ENCODE results near the gene NR5A2. TPM values are rescaled to one million over a fixed set of nuclear protein-coding genes. Genes with fewer than 3 reads are reported as not detected.

NR5A2 gene
- 0.12 TPM in 1 of 2 replicates, not detected in the other for total RNA-seq (ENCODE audit: low replicate concordance)

GRCh38 chr1:200027264-200027823 is at the start of gene NR5A2:
NR5A2 (plus strand) TSS chr1:200027710; CDS start chr1:200027848, 138 bp downstream.
- Histone ChIP-seq H3K27me3 (peaks cover 58% of the 10 kb centered on the region), H4K20me1 (ENCODE audit: low read depth) (no peaks in the 10 kb centered on the region), H3K9ac (no peak within 1 kb of the TSS), H3K27ac (no peak within 1 kb of the TSS), H3K36me3 (no peaks in the 10 kb centered on the region), H3K4me1 (no peaks in the 10 kb centered on the region), H3K9me3 (ENCODE audit: low read depth) (no peaks in the 10 kb centered on the region), H3K4me3 (peak within 1 kb of the TSS; percentile 60), H3K4me2 (peak within 1 kb of the TSS; percentile 86), H2AFZ (replicated peaks) (no peak within 1 kb of the TSS), H3K79me2 (ENCODE audit: low read depth) (no peaks in the 10 kb centered on the region), H3F3A (ENCODE audit: low read depth) (peaks cover 17% of the 10 kb centered on the region)
- Mint-ChIP-seq H3K27ac (no peak within 1 kb of the TSS), H3K36me3 (no peaks in the 10 kb centered on the region), H3K4me1 (peaks cover 4% of the 10 kb centered on the region), H3K27me3 (ENCODE audit: insufficient read depth, low read depth) (peaks cover 49% of the 10 kb centered on the region), H3K4me3 (peak within 1 kb of the TSS; percentile 85), H3K9me3 (no peaks in the 10 kb centered on the region)
- DNase-seq (ENCODE audit: low spot score) = no peak
- TF ChIP-seq EZH2 (IDR thresholded peaks at IDR 0.05) (no peak), EZH2phosphoT487 (IDR thresholded peaks at IDR 0.05) (no peak)
- TF ChIP-seq, protein P1, sequence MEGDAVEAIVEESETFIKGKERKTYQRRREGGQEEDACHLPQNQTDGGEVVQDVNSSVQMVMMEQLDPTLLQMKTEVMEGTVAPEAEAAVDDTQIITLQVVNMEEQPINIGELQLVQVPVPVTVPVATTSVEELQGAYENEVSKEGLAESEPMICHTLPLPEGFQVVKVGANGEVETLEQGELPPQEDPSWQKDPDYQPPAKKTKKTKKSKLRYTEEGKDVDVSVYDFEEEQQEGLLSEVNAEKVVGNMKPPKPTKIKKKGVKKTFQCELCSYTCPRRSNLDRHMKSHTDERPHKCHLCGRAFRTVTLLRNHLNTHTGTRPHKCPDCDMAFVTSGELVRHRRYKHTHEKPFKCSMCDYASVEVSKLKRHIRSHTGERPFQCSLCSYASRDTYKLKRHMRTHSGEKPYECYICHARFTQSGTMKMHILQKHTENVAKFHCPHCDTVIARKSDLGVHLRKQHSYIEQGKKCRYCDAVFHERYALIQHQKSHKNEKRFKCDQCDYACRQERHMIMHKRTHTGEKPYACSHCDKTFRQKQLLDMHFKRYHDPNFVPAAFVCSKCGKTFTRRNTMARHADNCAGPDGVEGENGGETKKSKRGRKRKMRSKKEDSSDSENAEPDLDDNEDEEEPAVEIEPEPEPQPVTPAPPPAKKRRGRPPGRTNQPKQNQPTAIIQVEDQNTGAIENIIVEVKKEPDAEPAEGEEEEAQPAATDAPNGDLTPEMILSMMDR (IDR thresholded peaks at IDR 0.05) = no peak

DNA sequence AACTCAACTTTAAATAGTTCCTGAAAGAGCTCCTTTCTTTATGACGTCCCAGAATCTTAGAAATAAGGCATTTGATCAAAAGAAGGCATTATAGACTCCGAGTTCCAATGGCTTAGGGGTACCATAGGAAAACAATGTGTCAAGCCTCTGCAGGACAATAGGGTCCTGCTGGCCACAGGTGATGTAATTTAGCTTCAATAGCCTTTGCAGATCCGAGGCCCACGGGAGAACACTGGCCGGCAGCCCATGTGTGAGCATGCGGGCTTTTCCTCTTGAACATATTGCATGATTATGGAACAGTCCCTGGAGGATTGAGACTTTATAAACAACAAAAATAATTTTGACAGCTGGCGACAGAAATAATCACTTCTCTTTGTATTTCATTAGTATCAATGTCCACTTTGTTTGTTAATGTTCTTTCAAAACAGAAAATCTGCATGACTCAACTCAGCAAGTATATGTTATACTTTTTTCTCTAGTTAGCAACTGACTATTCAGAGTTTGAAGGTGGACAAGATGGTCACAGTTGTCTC is 49.0 kb upstream of the NR5A2 start:
- H3K27ac Mint-ChIP-seq = no peak overlapping the region
- H4K20me1 ChIP-seq (ENCODE audit: low read depth) = no peaks in the 10 kb centered on the region

DNA sequence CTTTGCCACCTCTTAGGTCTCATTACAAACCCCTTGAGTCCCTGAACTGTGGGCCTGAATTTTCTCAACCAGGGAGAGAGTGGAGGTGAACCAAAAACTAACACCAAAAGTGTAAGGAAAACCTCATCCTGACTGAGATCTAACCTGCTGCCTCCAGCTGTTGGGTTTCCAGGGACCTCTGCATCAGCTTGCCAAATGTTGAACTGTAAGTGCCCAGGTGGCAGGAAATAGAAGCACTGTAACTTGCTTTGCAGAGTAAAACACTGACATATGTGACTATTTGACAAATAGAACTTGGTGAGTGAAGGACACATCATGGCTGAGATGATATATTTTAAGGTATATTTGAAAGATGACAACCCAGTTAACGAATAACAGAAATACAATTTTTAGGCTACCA is 48.4 kb upstream of the NR5A2 start:
- H3K9ac ChIP-seq = no peak overlapping the region
- H3F3A ChIP-seq (ENCODE audit: low read depth) = peaks cover 4% of the 10 kb centered on the region
- peaks cover 20% of the 10 kb centered on the region for H3K4me1 Mint-ChIP-seq
- peaks cover 28% of the 10 kb centered on the region for H3K4me1 ChIP-seq
- no peaks in the 10 kb centered on the region for H3K9me3 ChIP-seq (ENCODE audit: low read depth)
- H3K79me2 ChIP-seq (ENCODE audit: low read depth) = no peaks in the 10 kb centered on the region
- H3K36me3 Mint-ChIP-seq = no peaks in the 10 kb centered on the region
- TF ChIP-seq EZH2phosphoT487 (IDR thresholded peaks at IDR 0.05) (no peak), EZH2 (IDR thresholded peaks at IDR 0.05) (no peak)
- TF ChIP-seq, protein P1 (IDR thresholded peaks at IDR 0.05) = no peak
- no peak for DNase-seq (ENCODE audit: low spot score)
- H3K4me3 ChIP-seq = no peak overlapping the region
- no peak overlapping the region for H3K27ac Mint-ChIP-seq
- H2AFZ ChIP-seq (replicated peaks) = peak overlapping the region; percentile 44
- no peaks in the 10 kb centered on the region for H3K36me3 ChIP-seq
- no peaks in the 10 kb centered on the region for H4K20me1 ChIP-seq (ENCODE audit: low read depth)
- no peaks in the 10 kb centered on the region for H3K27me3 ChIP-seq
- no peak overlapping the region for H3K4me2 ChIP-seq
- H3K4me3 Mint-ChIP-seq = no peak overlapping the region
- H3K9me3 Mint-ChIP-seq = no peaks in the 10 kb centered on the region
- H3K27ac ChIP-seq = no peak overlapping the region
- H3K27me3 Mint-ChIP-seq (ENCODE audit: insufficient read depth, low read depth) = peaks cover 2% of the 10 kb centered on the region

More for the DNA sequence above, 49.0 kb upstream of the NR5A2 start:
- Histone ChIP-seq H3F3A (ENCODE audit: low read depth) (peaks cover under 1% of the 10 kb centered on the region), H3K4me1 (peaks cover 28% of the 10 kb centered on the region), H3K9ac (no peak overlapping the region), H3K79me2 (ENCODE audit: low read depth) (no peaks in the 10 kb centered on the region), H3K27ac (no peak overlapping the region), H2AFZ (replicated peaks) (no peak overlapping the region), H3K9me3 (ENCODE audit: low read depth) (no peaks in the 10 kb centered on the region), H3K4me2 (peak overlapping the region; percentile 35), H3K36me3 (no peaks in the 10 kb centered on the region), H3K27me3 (no peaks in the 10 kb centered on the region), H3K4me3 (no peak overlapping the region)
- Mint-ChIP-seq H3K9me3 (no peaks in the 10 kb centered on the region), H3K36me3 (no peaks in the 10 kb centered on the region), H3K4me1 (peaks cover 20% of the 10 kb centered on the region), H3K27me3 (ENCODE audit: insufficient read depth, low read depth) (peaks cover 2% of the 10 kb centered on the region), H3K4me3 (no peak overlapping the region)
- TF ChIP-seq EZH2phosphoT487 (IDR thresholded peaks at IDR 0.05) (no peak), EZH2 (IDR thresholded peaks at IDR 0.05) (no peak)
- TF ChIP-seq, protein P1 (IDR thresholded peaks at IDR 0.05) = no peak
- peak; percentile 12 for DNase-seq (ENCODE audit: low spot score)

Measured in neural progenitor cell (in vitro differentiated cells).